Epidermal melanocyte (primary cell): ENCODE results near the gene MRPL10.

Experiments used
- DNase-seq: peaks from one replicate; pipeline ENCODE4 v3.0.0; 2011; ENCODE audit warnings: low spot score; ENCODE audit not compliant: insufficient read length

The MRPL10 gene

DNA sequence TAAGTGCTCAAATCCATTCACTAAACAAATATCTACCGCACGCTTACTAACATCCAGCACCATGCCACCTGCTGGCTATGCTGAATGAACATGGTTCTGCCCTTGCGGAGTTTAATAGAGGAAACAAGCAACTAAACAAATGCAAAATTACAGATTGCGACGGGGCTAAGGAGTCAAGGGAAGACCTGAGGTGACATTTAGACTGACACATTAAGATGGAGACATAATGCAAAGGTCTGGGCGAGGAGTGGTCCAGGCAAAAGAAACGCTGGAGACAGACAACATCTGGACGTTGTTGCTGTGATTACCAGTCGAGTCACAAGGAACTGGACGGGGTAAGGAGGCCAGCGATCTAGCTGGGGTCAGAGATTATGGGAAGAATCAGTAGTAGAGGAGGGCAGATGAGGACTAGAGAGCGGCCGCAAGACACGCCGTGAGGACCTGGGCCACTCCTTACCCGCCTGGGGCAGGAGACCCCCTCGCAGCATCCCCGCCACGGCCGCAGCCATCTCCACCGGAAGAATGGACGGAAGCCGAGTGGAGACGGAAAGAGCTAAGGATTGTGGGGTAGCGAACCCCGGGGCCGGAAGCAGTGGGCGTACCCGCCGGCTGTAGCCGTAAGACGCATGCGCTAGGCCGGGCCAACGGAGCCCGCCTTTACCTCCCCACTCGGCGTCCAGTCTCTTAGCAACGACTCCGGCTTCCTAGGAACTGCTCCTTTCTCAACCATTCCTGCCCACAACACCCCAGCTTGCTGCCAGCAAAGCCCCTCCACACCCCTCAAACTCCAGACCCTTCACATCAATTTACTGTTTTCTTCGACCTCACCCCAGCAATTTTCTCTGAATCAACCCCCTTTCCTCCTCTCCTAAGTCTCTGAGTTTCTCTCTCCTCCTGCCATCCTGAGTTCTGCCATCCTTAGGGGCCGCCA is at the start of gene MRPL10, which contains the start of gene LRRC46:
Gene MRPL10, minus strand, starts transcription at position 539 of the 931 bp plus-strand sequence. Its CDS starts 30 bp downstream, at position 509.
Gene LRRC46, plus strand, starts transcription at position 668 of the 931 bp plus-strand sequence. CDS start 320 bp downstream, outside the sequence.
- peak; percentile 99 for DNase-seq

GRCh38 chr17:47879776-47880454 is 48.6 kb upstream of the MRPL10 start:
- DNase-seq = no peak

DNA sequence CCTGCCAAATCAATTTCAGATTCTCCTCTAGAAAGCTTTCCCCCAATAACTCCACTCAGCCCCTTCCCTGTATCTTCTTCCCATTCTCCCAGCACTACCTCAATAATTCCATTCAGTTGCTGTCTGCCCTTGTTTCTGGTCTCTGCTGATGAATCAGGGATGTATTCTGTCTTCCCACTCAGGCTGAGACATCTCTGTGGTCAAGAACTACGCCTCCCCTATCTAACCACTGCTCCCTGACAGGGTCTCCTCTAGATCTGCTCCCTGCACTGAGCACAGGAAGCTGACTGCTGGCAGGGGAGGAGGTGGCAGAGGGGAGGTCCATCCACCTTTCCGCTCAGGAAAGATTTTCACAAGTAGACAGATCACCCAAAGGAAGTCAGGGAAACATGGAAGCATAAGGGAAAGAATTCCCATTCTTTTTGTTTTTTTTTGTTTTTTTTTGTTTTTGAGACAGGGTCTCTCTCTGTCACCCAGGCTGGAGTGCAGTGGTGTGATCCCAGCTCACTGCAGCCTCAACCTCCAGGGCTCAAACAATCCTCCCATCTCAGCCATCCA is 47.8 kb upstream of the MRPL10 start:
- DNase-seq = no peak

- no peak for DNase-seq
Observed at GRCh38 chr17:47878203-47879027, 47.1 kb upstream of the MRPL10 start.

GRCh38 chr17:47877368-47878034 is 46.2 kb upstream of the MRPL10 start:
- DNase-seq = no peak

DNA sequence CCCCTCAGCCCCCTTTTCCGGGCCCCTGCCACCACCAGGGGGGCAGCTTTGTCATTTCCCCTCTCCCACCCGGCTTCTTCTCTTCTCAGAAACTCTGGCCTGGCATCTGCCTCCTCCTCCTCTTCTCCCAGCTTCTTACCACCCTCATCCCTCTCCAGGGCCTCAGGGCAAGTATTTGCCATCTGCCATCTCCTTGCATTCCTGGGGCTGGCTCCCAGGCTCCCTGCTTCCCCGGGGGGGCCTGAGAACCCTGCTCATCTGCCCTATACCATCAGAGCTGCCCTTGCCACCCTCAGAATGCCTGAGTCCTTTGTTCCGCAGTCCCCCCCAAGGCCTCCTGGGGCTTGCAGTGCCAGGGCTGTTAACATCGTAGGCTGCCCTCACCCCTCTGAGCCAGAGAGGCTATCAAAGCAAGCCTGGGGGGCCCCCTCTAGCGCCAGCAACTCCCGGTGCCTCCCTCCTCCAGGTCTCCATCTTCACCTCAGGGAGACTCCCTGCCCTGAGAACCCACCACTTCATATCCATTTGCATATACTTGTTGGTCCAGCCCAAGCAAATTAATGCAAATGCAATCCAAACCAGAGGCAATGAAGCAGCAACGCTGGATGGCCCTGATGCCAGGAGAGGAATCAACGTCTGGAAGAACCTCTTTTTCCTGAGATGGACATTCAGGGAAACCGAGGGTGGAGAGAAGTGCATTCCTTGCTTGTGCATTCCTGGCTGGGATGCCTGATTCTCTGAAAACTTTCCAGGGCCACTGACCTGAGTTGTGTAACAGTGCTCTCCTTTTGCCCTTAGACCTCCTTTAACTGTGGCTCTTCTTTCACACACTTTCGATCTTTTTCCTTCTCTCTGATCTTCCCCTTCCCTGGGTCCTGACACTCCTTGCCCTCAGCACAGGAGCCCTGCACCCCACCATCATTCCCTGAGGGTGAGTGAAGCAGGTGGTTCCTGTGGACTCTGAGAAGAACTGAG is 44.0 kb upstream of the MRPL10 start:
- no peak for DNase-seq

DNA sequence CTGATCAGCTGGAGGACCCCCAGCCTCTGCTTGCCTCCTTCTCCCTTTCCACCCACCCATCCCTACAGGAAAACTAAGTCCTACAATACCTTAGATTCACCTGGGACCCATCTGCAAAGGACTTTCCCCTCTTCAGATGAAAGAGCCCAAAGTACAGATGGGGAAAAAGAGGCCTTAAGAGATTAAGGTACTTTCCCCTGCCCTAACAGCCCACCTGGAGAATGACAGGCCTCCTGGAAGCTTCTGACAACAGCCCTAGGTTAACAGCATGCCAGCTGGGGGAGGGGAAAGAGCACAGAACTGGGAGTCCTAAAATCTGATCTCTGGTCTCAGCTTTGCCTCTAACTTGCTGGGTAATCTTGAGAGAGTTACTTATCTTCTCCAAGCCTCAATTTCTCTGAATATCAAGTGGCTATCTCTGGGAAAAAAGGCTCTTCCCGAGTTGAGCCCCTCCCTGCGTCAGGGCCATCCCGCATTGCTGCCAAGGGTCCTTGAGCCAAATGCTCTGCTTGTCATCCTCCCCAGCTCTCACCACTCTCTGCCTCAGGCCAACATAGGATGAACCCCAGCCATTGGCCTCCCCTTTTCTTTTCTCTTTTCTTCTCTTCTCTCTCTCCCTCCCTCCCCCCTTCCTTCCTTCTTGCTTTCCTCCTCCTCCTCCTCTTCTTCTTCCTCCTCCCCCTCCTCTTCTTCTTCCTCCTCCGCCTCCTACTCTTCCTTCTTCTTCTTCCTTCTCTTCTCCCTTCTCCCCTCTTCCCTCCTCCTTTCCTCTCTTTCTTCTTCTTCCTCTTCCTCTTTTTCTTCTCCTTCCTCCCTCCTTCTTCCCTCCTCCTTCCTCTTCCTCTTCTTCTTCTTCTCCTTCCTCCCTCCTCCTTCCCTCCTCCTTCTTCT is 42.1 kb upstream of the MRPL10 start:
- no peak for DNase-seq

DNA sequence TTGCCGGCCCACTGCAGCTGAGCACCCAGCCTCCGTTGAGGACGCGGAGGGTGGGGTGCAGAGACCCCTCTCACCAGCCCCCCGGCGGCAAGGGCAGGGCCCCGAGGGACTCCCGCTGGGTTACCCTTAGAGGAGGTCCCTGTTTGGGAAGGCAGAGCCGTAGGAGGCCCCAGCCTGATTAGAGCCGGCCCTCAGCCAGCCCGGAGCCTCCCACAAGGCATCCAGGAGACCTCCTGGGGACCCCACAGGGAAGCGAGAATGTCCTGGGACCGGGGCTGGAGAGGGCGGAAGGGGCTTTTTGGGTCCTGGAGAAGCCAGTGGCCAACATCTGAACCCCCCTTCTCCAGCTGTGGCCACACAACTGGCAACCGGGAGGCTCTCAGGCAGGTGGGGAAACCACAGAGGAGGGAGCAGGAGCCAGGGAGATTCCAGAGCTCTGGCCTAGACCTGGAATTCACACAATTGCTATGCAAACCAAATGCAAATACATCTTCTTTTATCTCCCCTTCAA is 41.4 kb upstream of the MRPL10 start:
- DNase-seq = no peak

DNA sequence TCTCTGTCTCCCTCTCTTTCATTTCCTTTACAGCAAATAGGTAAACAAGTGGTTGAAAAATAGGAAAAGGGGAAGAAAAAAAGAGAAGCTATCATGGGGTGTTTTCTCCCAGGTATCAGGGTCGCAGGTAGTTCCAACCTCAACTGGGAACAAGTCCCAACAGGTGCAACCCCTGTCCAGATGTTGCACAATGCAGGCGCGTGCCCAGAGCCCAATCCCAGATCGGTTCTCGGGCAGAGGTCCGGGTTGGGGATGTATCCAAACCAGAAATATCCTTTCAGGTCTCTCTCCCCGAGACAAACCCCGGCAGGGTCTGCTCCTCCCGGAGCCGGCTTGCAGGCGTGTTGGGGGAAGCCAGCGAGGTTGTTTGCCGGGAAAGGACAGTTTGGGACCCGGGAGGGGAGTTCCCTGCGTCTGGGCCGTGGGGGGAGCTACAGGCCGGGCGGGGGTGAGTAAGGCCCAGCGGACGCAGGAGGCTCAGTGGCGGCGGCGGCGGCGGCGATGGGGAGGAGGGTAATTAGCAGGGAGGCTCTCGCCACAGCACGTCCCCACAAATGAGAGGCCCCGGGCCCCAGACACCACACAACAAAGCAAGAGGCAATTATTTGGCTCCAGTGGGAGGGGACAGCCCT is 40.8 kb upstream of the MRPL10 start:
- no peak for DNase-seq

DNA sequence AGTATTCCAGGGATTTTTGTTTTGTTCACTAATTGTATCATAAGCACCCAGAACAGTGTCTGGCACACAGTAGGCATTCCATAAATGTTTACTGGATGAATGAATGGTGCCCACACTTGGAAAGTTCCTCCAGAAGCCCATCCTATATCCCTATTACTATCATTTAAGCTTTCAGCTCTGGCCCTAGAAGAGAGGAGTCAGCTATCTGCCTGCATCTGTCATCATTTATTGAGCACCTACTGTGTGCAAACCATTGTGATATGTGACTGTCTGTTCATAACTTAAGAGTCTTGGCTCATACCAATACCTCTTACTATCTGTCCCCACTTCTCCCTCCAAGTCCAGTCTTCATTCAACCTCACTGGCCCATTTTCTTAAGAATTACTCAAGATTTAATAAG is 39.7 kb upstream of the MRPL10 start:
- DNase-seq = no peak

DNA sequence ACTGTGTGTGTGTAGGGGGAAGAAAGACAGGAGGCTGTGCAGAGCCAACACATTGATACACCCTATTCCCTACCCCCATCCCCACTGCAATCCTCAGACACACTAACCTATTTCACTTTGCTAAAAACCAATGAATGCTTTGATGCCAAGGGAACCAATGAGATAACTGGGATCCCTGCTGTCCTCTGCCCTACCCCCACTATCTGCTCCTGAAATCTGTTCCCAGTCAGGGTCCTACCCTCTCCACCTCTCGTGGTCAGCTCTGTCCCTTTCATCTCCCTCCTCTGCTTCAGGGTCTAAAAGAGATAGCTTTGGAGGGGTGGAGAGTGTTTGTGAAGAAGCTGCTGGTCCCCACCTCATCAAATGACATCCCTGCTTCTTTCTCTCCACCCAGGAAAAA is 38.7 kb upstream of the MRPL10 start:
- no peak for DNase-seq

DNA sequence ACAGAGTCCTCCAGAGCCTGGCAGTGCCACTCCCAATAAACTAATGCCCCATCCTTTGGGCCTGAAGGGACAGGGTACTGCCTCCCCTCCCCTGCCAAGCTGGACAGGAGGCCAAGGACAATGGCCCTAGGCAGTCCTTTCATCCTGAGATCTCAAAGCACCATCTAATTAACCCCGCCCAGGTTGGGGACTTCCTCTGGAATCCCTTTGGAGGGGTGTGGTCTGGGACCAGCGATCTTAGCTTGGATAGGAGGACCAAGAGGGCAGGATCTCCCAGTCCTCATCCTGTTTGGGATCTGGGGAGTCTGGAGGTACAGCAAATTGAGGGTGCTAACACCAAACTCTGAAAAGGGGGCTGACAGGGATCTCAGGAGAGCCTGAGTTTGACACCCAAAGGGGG is 37.8 kb upstream of the MRPL10 start:
- no peak for DNase-seq

DNA sequence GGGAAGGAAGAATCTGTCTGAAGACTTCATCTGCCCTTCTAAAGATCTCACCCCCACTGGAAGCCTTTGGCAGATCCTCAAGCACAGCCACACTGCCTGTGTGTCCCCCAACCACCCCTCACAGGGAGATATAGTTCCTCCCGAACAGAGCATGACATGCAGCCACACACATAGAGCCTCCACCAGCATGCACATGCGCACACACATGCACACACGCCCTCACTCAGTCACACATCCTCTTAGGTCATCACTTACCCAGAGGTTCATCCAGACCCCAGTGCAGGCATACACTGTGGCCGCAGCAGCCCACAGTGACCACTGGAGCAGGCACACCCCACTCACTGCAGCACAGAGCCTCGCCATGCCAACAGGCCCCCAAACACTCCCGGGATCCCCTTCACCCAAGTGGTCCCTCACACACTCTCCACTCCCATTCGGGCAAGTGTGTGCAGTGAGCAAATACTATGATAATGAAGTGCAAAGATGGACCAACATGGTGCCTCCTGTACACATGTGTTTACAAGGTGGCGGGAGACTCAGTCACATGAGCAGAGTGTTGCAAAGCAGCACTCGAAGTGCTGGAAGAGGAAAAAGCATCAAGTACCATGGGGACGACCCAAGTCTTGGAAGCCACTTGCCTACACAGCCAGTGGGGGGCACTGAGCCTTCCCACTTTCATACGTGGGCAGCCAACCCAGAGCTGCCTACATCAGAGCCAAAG is 36.6 kb upstream of the MRPL10 start:
- no peak for DNase-seq

GRCh38 chr17:47866941-47867340 is 35.6 kb upstream of the MRPL10 start:
- no peak for DNase-seq

DNA sequence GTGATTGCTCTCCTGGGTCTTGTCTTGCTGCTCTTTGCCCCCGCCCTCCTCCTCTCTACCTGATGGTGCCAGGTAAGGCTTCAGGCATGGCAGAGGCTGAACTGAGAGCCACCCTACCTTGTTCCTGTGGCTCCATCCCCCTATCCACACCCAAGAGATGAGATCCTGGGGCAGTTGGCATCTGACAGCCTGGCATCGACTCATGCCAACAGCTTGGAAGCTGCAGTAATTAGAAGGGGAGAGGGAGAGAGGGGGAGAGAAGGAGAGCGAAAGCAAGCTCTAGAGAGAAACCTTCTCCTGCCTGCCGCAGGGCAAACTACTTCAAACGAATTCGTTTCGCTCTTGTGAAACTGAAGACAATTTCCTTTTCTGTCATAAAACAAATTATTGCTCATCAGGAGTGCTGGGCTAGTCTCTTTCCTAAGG is 33.5 kb upstream of the MRPL10 start:
- no peak for DNase-seq

GRCh38 chr17:47862621-47863440 is 31.5 kb upstream of the MRPL10 start:
- peak; percentile 54 for DNase-seq
